Measurements from ENCODE around the gene TASOR2.
A peak's percentile ranks its signal among the peaks of the same experiment; 100 is the strongest.

The TASOR2 gene

GRCh38 chr10:5684318-5684970, at the start of gene TASOR2:
Gene TASOR2 (plus strand): TSS chr10:5684838. CDS start chr10:5720643, 35,805 bp downstream.
- peak; percentile 96 for DNase-seq

GRCh38 chr10:5634918-5635317, 49.7 kb upstream of the TASOR2 start:
- DNase-seq = no peak

- DNase-seq = no peak
Measured at GRCh38 chr10:5638494-5638893, 46.1 kb upstream of the TASOR2 start.

GRCh38 chr10:5639066-5639465, 45.6 kb upstream of the TASOR2 start:
- no peak for DNase-seq

GRCh38 chr10:5640036-5640435, 44.6 kb upstream of the TASOR2 start:
- no peak for DNase-seq

- DNase-seq = no peak
Measured at GRCh38 chr10:5640501-5640900, 44.1 kb upstream of the TASOR2 start.

GRCh38 chr10:5641501-5641900, 43.1 kb upstream of the TASOR2 start:
- DNase-seq = no peak

- no peak for DNase-seq
Measured at GRCh38 chr10:5643346-5644067, 41.1 kb upstream of the TASOR2 start.

- DNase-seq = no peak
Measured at GRCh38 chr10:5644930-5645329, 39.7 kb upstream of the TASOR2 start.

- DNase-seq = no peak
Measured at GRCh38 chr10:5645375-5645774, 39.3 kb upstream of the TASOR2 start.

- no peak for DNase-seq
Measured at GRCh38 chr10:5645944-5646617, 38.6 kb upstream of the TASOR2 start.

GRCh38 chr10:5647507-5648240, 37.0 kb upstream of the TASOR2 start:
- no peak for DNase-seq

GRCh38 chr10:5648494-5649457, 35.9 kb upstream of the TASOR2 start:
- DNase-seq = no peak

- no peak for DNase-seq
Measured at GRCh38 chr10:5649746-5650145, 34.9 kb upstream of the TASOR2 start.

GRCh38 chr10:5650664-5651387, 33.8 kb upstream of the TASOR2 start:
- no peak for DNase-seq

- DNase-seq = no peak
Measured at GRCh38 chr10:5651388-5651764, 33.3 kb upstream of the TASOR2 start.

- DNase-seq = no peak
Measured at GRCh38 chr10:5652746-5653145, 31.9 kb upstream of the TASOR2 start.

- no peak for DNase-seq
Measured at GRCh38 chr10:5654218-5654755, 30.4 kb upstream of the TASOR2 start.

- no peak for DNase-seq
Measured at GRCh38 chr10:5655121-5655520, 29.5 kb upstream of the TASOR2 start.

- DNase-seq = no peak
Measured at GRCh38 chr10:5656737-5657579, 27.7 kb upstream of the TASOR2 start.
